ENCODE measurements around the gene SPIRE2. TPM values are rescaled to one million over a fixed set of nuclear protein-coding genes. Genes with fewer than 3 reads are reported as not detected.

Gene SPIRE2
- total RNA-seq, 1 donor from 2014 or later: 17.1 TPM

DNA sequence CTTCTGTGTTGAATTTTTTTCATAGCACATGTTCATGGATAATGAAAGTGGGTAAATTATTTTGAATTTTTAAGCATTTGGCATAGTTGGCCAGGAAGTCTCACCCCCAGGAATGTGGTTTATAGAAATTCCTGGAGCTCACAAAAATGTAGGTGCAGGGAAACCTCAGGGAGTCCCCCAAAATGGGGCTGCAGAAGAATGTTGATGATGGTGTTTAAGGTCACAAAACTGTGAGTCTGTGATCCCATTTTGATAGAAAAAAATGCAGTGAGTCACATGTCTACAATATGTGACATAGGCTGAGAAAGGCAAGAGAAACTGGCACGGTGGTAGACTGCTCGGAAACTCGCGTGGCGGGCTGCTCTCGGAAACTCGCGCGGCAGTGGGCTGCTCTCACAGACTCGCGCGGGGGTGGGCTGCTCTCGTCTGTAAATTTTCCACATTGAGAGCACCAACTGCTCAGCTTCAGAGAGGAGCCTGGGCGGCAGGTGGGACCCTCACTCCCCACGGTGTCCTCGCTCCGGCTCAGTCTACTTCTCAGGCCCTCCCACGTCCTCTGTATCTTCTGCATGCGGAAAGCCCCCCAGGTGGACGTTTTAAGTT lies 71.7 kb downstream of the SPIRE2 start:
- Mint-ChIP-seq H3K27ac (no peak overlapping the region), H3K4me1 (ENCODE audit: unreplicated experiment) (no peaks in the 10 kb centered on the region), H3K36me3 (peaks cover 5% of the 10 kb centered on the region), H3K4me3 (no peak overlapping the region), H3K27me3 (no peaks in the 10 kb centered on the region), H3K9me3 (no peaks in the 10 kb centered on the region)
- no peak for DNase-seq (ENCODE audit: extremely low spot score, unreplicated experiment)
- TF ChIP-seq, protein P1, sequence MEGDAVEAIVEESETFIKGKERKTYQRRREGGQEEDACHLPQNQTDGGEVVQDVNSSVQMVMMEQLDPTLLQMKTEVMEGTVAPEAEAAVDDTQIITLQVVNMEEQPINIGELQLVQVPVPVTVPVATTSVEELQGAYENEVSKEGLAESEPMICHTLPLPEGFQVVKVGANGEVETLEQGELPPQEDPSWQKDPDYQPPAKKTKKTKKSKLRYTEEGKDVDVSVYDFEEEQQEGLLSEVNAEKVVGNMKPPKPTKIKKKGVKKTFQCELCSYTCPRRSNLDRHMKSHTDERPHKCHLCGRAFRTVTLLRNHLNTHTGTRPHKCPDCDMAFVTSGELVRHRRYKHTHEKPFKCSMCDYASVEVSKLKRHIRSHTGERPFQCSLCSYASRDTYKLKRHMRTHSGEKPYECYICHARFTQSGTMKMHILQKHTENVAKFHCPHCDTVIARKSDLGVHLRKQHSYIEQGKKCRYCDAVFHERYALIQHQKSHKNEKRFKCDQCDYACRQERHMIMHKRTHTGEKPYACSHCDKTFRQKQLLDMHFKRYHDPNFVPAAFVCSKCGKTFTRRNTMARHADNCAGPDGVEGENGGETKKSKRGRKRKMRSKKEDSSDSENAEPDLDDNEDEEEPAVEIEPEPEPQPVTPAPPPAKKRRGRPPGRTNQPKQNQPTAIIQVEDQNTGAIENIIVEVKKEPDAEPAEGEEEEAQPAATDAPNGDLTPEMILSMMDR (conservative IDR thresholded peaks at IDR 0.05): no peak

DNA sequence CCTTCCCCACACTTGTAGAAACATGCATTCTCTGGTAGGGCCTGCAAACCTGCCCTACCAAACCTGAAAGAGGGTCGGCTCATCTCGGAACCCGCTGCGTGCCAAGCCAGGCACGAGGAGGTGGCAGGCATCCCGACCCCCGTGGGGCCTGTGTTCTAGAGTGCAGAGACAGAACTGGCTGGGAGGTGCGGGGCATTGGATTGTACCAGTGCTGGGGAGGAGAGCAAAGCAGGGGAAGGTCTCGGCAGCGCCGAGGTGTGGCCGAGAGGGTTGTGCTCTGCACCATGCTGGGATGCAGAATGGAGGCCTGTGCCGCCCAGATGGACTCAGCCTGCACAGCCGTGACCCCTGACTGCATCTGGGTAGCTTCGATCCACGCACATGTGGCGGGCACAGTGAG lies 72.6 kb downstream of the SPIRE2 start:
- TF ChIP-seq, protein P1 (conservative IDR thresholded peaks at IDR 0.05): no peak
- peaks cover 7% of the 10 kb centered on the region for H3K36me3 Mint-ChIP-seq
- no peak for DNase-seq (ENCODE audit: extremely low spot score, unreplicated experiment)
- H3K9me3 Mint-ChIP-seq: no peaks in the 10 kb centered on the region
- no peaks in the 10 kb centered on the region for H3K27me3 Mint-ChIP-seq
- no peak overlapping the region for H3K27ac Mint-ChIP-seq
- no peaks in the 10 kb centered on the region for H3K4me1 Mint-ChIP-seq (ENCODE audit: unreplicated experiment)
- no peak overlapping the region for H3K4me3 Mint-ChIP-seq

DNA sequence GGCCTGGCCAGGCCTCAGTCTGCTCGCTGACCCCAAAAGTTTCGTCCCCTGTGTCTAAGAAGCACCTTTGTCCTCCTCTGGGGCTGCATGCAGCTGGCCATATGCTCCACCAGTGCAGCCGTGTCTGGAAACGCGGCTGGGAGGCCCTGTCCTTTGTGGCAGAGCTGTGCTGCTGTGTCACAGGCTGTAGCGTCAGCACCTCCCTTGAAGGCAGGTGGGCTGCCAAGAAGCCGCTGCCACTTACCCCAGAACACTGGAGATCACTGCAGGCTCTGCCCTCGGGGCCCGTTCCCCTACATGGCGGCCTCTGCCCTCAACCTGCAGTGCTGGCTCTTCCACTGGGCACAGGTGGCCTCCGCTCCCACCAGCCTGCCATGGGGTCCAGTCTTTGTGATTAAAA lies 74.7 kb downstream of the SPIRE2 start:
- DNase-seq (ENCODE audit: extremely low spot score, unreplicated experiment): no peak
- TF ChIP-seq, protein P1 (conservative IDR thresholded peaks at IDR 0.05): no peak
- H3K4me1 Mint-ChIP-seq (ENCODE audit: unreplicated experiment): no peaks in the 10 kb centered on the region
- peaks cover 19% of the 10 kb centered on the region for H3K36me3 Mint-ChIP-seq
- no peaks in the 10 kb centered on the region for H3K27me3 Mint-ChIP-seq
- H3K9me3 Mint-ChIP-seq: no peaks in the 10 kb centered on the region
- H3K4me3 Mint-ChIP-seq: no peak overlapping the region
- H3K27ac Mint-ChIP-seq: no peak overlapping the region

DNA sequence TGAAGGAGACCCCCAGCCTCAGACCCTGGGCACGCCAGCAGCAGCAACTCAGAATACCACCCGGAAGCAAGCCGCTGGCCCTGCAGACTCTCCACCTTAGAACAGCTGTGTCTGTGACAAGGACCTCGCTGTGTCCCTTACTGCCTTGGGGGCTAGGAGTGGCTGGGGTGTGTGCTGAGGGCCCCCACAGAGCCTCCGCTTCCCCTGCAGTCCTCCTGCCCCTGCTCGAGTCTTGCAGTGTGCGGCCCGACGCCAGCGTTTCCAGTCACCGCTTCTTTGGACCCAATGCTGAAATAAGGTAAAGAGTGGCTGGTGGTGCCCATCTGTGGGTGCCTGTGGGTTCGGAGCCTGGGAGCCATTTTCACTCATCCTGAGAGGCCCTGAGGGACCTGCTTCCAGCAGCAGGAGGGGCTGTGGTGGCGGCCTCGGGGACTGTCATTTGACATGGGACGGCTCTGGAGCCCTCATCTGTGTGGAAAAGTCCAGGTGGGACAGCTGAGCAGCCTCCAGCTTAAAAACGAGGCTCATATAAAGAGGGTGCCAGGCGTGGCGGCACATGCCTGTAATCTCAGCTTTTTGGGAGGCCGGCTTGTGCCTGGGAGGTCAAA lies 75.7 kb downstream of the SPIRE2 start:
- Mint-ChIP-seq H3K36me3 (peaks cover 15% of the 10 kb centered on the region), H3K27ac (peak overlapping the region; percentile 80), H3K9me3 (no peaks in the 10 kb centered on the region), H3K4me3 (no peak overlapping the region), H3K4me1 (ENCODE audit: unreplicated experiment) (no peaks in the 10 kb centered on the region), H3K27me3 (no peaks in the 10 kb centered on the region)
- TF ChIP-seq, protein P1 (conservative IDR thresholded peaks at IDR 0.05): no peak
- DNase-seq (ENCODE audit: extremely low spot score, unreplicated experiment): no peak

DNA sequence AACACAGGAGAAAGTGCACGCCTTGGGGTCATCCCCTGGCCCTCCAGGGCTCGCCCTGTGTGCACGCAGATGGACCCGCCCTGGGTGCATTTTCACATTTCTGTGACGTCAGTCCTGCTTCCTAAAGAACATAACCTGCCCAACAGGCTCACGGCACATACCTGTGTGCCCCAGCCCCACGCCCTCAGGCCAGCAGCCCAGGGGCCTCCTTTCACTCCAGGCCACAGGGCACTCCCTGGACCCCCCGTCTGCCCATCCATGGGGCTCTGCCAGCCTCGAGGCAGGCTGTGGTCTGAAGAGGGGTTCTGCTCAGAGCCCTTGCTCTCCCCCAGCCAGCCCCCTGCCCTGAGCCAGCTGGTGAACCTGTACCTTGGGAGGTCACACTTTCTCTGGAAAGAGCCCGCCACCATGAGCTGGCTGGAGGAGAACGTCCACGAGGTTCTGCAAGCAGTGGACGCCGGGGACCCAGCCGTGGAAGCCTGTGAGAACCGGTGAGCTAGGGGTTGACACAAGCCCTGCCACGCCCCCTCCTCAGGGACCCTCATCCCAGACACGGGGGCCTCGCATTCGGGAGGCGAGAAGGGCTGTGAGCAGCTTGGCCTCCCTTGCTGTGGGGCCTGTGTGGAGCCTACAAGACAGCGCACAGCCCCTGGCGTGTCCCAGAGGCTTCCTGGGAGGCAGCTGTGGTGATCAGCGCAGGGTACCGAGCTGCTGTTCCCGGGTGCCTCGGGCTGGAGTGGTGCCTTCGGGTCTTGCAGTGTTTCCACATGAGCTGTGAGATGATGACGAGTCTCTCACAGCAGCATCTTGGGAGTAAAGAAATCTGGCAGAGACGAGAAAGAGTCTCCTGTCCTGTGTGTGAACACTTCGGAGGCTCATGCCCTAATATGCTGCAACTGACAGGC lies 76.6 kb downstream of the SPIRE2 start:
- H3K27ac Mint-ChIP-seq: peak overlapping the region; percentile 80
- no peaks in the 10 kb centered on the region for H3K9me3 Mint-ChIP-seq
- no peak for DNase-seq (ENCODE audit: extremely low spot score, unreplicated experiment)
- peaks cover 14% of the 10 kb centered on the region for H3K36me3 Mint-ChIP-seq
- TF ChIP-seq, protein P1 (conservative IDR thresholded peaks at IDR 0.05): no peak
- H3K27me3 Mint-ChIP-seq: no peaks in the 10 kb centered on the region
- H3K4me3 Mint-ChIP-seq: no peak overlapping the region
- no peaks in the 10 kb centered on the region for H3K4me1 Mint-ChIP-seq (ENCODE audit: unreplicated experiment)

Data from type B pancreatic cell (in vitro differentiated cells).